PC-3 (cell line): Measurements from ENCODE around the gene MYL11. TPM values are rescaled to one million over a fixed set of nuclear protein-coding genes. Genes with fewer than 3 reads are reported as not detected.

Source experiments
- ATAC-seq: fragments of 200-7000 bp; cut with Tn5 transposase; 2 replicates; pipeline ENCODE4 v1.9.1; 2020; ENCODE audit warnings: mild to moderate bottlenecking, moderate library complexity
- BruUV-seq: library from RNA; stranded (reverse); fragments of 400-500 nt; replicated peaks from 2 replicates; lab custom pipeline; 2021; lab: Mats Ljungman, UMichigan
- CTCF ChIA-PET: fragments of 300-600 bp; sonication (Branson Sonifier 250); formaldehyde crosslinking; loops from one replicate; lab custom pipeline; 2022; ENCODE audit warnings: antibody characterized with exemption; lab: Charles Lee
- POLR2A ChIA-PET: fragments of 300-600 bp; sonication (Branson Sonifier 250); formaldehyde crosslinking; loops from one replicate; lab custom pipeline; 2022; ENCODE audit warnings: antibody characterized with exemption; ENCODE audit not compliant: unreplicated experiment; lab: Charles Lee
- DNase-seq: peaks from one replicate; pipeline ENCODE4 v3.0.0-alpha.2; 2015
- H2AFZ ChIP-seq: fragments of 300-600 bp; sonication (generic); 2 replicates; pipeline ENCODE4 v1.6.0; 2016; ENCODE audit warnings: antibody characterized with exemption, low read length
- H3F3A ChIP-seq: fragments of 300-600 bp; sonication (generic); one replicate; pipeline ENCODE4 v1.6.0; 2017; ENCODE audit warnings: antibody characterized with exemption, low read length, control low read depth, mild to moderate bottlenecking; ENCODE audit not compliant: unreplicated experiment
- H3K27ac ChIP-seq: fragments of 300-600 bp; sonication (generic); 2 replicates; pipeline ENCODE4 v1.5.1; 2016; ENCODE audit warnings: mild to moderate bottlenecking, low read length
- H3K27me3 ChIP-seq: fragments of 300-600 bp; sonication (generic); 2 replicates; pipeline ENCODE4 v1.6.1; 2016; ENCODE audit warnings: low read length, mixed read lengths
- H3K36me3 ChIP-seq: fragments of 300-600 bp; sonication (generic); 2 replicates; pipeline ENCODE4 v1.6.1; 2016; ENCODE audit warnings: low read depth, mixed run types, low read length, mixed read lengths
- H3K4me1 ChIP-seq: fragments of 300-600 bp; sonication (generic); 2 replicates; pipeline ENCODE4 v1.5.1; 2016; ENCODE audit warnings: low read length; ENCODE audit not compliant: insufficient read depth
- H3K4me2 ChIP-seq: fragments of 300-600 bp; sonication (generic); 2 replicates; pipeline ENCODE4 v1.6.0; 2016; ENCODE audit warnings: low read length
- H3K4me3 ChIP-seq: fragments of 300-600 bp; sonication (generic); 2 replicates; pipeline ENCODE4 v1.5.1; 2016; ENCODE audit warnings: mild to moderate bottlenecking, low read length, mixed read lengths
- H3K79me2 ChIP-seq: fragments of 300-600 bp; sonication (generic); 2 replicates; pipeline ENCODE4 v1.6.1; 2017; ENCODE audit warnings: low read length, mixed read lengths
- H3K9ac ChIP-seq: fragments of 300-600 bp; sonication (generic); 2 replicates; pipeline ENCODE4 v1.6.0; 2016; ENCODE audit warnings: mild to moderate bottlenecking, low read length
- H3K9me2 ChIP-seq: fragments of 300-600 bp; sonication (generic); replicated peaks from 2 replicates; pipeline ENCODE4 v1.6.1; 2016; ENCODE audit warnings: mixed run types, low read length, mixed read lengths
- H3K9me3 ChIP-seq: fragments of 300-600 bp; sonication (generic); 2 replicates; pipeline ENCODE4 v1.6.1; 2016; ENCODE audit warnings: low read length, mixed read lengths
- H4K20me1 ChIP-seq: fragments of 300-600 bp; sonication (generic); 2 replicates; pipeline ENCODE4 v1.6.1; 2016; ENCODE audit warnings: low read length, mixed read lengths
- EZH2 ChIP-seq: fragments of 300-600 bp; sonication (generic); IDR thresholded peaks from one replicate; pipeline ENCODE4 v1.6.1; 2017; ENCODE audit warnings: antibody characterized with exemption, mild to moderate bottlenecking, low read length; ENCODE audit not compliant: unreplicated experiment
- EZH2phosphoT487 ChIP-seq: fragments of 300-600 bp; sonication (generic); IDR thresholded peaks from 2 replicates; pipeline ENCODE4 v1.6.1; 2018; ENCODE audit warnings: mild to moderate bottlenecking, antibody characterized with exemption, low read length, borderline replicate concordance
- intact Hi-C: fragments of 100-400 bp; cut with micrococcal nuclease; formaldehyde crosslinking; loops from 2 replicates; pipeline ENCODE4 v1.9.0; 2023
- total RNA-seq: library from RNA; depleted of rRNA; stranded (reverse); fragments of >200 nt; gene quantifications from 2 replicates; pipeline ENCODE4 v1.2.3, GENCODE V29; 2014
- TF ChIP-seq, protein P1 (sequence below): fragments of 300-600 bp; sonication (generic); conservative IDR thresholded peaks from 2 replicates; pipeline ENCODE4 v1.5.1; 2017; ENCODE audit warnings: antibody characterized with exemption, low read depth, mild to moderate bottlenecking, low read length

Gene MYL11
- total RNA-seq, 1 experiment from 2014 or later = not detected

DNA sequence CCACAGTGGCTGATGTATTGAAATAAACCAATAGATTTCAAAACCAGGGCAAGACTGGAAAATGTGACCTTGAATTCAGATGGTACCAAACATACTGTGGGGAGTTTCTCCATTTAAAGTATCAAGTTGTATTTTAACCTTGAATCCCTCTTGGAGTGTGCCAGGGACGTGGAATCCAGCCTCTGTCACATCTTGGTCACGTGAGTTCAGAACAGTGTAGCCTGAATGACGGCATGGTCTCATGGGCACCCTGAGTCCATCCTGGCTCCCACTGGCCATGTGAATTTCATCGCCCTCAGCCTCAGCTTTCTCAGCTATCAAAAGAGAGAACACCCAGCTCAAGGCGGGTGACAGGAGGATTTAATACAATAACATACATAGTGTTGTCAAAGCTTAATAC, 39.6 kb downstream of the MYL11 start:
- H4K20me1 ChIP-seq = no peaks in the 10 kb centered on the region
- H3K9ac ChIP-seq = no peak overlapping the region
- no peaks in the 10 kb centered on the region for H3K9me3 ChIP-seq
- DNase-seq = no peak
- no peak overlapping the region for H3K4me3 ChIP-seq
- peaks cover 8% of the 10 kb centered on the region; the same call in 1 of the 2 replicates for H3K4me1 ChIP-seq
- no peaks in the 10 kb centered on the region for H3F3A ChIP-seq
- H3K4me2 ChIP-seq = no peak overlapping the region
- TF ChIP-seq EZH2phosphoT487 (no peak), EZH2 (no peak)
- TF ChIP-seq, protein P1, sequence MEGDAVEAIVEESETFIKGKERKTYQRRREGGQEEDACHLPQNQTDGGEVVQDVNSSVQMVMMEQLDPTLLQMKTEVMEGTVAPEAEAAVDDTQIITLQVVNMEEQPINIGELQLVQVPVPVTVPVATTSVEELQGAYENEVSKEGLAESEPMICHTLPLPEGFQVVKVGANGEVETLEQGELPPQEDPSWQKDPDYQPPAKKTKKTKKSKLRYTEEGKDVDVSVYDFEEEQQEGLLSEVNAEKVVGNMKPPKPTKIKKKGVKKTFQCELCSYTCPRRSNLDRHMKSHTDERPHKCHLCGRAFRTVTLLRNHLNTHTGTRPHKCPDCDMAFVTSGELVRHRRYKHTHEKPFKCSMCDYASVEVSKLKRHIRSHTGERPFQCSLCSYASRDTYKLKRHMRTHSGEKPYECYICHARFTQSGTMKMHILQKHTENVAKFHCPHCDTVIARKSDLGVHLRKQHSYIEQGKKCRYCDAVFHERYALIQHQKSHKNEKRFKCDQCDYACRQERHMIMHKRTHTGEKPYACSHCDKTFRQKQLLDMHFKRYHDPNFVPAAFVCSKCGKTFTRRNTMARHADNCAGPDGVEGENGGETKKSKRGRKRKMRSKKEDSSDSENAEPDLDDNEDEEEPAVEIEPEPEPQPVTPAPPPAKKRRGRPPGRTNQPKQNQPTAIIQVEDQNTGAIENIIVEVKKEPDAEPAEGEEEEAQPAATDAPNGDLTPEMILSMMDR = no peak
- BruUV-seq = no TSS peak
- no peaks in the 10 kb centered on the region for H3K79me2 ChIP-seq
- H3K27me3 ChIP-seq = no peaks in the 10 kb centered on the region
- CTCF ChIA-PET = no interaction called here
- no peak overlapping the region for H3K27ac ChIP-seq
- POLR2A ChIA-PET = no interaction called here
- H2AFZ ChIP-seq = no peak overlapping the region
- H3K9me2 ChIP-seq = no peaks in the 10 kb centered on the region
- ATAC-seq = no peak
- intact Hi-C loops = no loop called here
- no peaks in the 10 kb centered on the region for H3K36me3 ChIP-seq

DNA sequence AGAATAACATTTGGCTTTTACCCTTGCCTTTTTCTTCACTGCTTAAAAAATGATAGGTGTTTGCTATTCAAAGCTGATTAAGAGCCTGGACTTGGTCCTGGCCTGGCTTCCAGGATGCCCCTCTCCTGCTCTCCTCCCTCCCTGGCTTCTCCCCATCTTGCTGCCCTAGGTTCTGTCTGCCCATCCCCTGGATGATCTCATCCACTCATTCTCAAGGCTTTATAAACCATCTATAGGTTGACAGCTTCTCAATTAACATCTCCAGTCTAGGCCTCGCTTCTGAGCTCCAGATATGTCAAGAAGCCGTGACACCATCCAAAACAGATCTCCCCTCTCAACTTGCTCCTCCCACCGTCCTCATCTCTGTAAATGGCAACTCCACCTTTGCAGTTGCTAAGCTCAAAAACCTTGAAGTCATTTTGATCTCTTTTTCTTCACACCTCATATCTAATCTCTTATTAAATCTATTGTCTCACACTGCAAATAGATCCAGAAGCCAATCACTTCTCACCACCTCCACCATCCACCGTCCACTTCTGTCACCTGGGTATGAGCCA, 41.5 kb downstream of the MYL11 start:
- Histone ChIP-seq H3K9me2 (no peaks in the 10 kb centered on the region), H3K4me1 (peaks cover 6% of the 10 kb centered on the region; the same call in 1 of the 2 replicates), H2AFZ (no peak overlapping the region), H3K79me2 (no peaks in the 10 kb centered on the region), H3K27ac (no peak overlapping the region), H3K9ac (no peak overlapping the region), H3K27me3 (no peaks in the 10 kb centered on the region), H4K20me1 (no peaks in the 10 kb centered on the region), H3K4me2 (no peak overlapping the region), H3K36me3 (no peaks in the 10 kb centered on the region; the same call in 1 of the 2 replicates), H3F3A (no peaks in the 10 kb centered on the region), H3K4me3 (no peak overlapping the region), H3K9me3 (no peaks in the 10 kb centered on the region)
- no TSS peak for BruUV-seq
- ATAC-seq (no peak), DNase-seq (no peak)
- TF ChIP-seq EZH2 = no peak
- TF ChIP-seq, protein P1 = no peak
- TF ChIP-seq EZH2phosphoT487 = no peak
- ChIA-PET POLR2A (no interaction called here), CTCF (no interaction called here)
- intact Hi-C loops = no loop called here
